Ovary (tissue), 9 donors: ENCODE data around the gene CR1L. TPM values are rescaled to one million over a fixed set of nuclear protein-coding genes. Genes with fewer than 3 reads are reported as not detected.
"Not testable (repeated sequence)": the region's sequence is repeated elsewhere in the genome, so short reads cannot be mapped to it uniquely, and the experiment has no call there.

Experiments
- DNase-seq, 5 donors: peaks; one replicate each; pipeline ENCODE4 v3.0.0-alpha.2; 2019 to 2020
- H3K27ac ChIP-seq, 2 donors: fragments of 200-600 bp; one replicate each; pipeline versions ENCODE4 v1.5.1 to v1.8.0; 2019 to 2022
- H3K27me3 ChIP-seq: fragments of 200-600 bp; one replicate; pipeline ENCODE4 v1.8.0; 2022
- H3K36me3 ChIP-seq: fragments of 200-600 bp; sonication (generic); one replicate; pipeline ENCODE4 v1.5.1; 2019
- H3K4me1 ChIP-seq: one replicate; pipeline ENCODE4 v1.8.1; 2013; ENCODE audit warnings: mild to moderate bottlenecking, moderate library complexity; ENCODE audit not compliant: insufficient read depth
- H3K4me3 ChIP-seq: fragments of 200-600 bp; sonication (generic); one replicate; pipeline ENCODE4 v1.5.1; 2017
- H3K9me3 ChIP-seq, 2 donors: fragments of 200-600 bp in 1 of 2; sonication (generic) in 1 of 2; one replicate each; pipeline versions ENCODE4 v1.5.1 to v1.8.1; 2013 to 2019; ENCODE audit warnings: mild to moderate bottlenecking in 1 of 2, moderate library complexity in 1 of 2
- EP300 ChIP-seq: sonication (generic); formaldehyde crosslinking; IDR thresholded peaks from one replicate; pipeline ENCODE4 v1.6.1; 2017; ENCODE audit warnings: antibody characterized with exemption
- POLR2A ChIP-seq: fragments of 450-650 bp; IDR thresholded peaks from one replicate; pipeline ENCODE4 v1.6.1; 2017; ENCODE audit warnings: antibody characterized with exemption, mild to moderate bottlenecking, moderate library complexity
- WGBS, 3 donors: extraction: QIAGEN DNeasy Blood & Tissue Kit in 1 of 3; methylation state at CpG; one replicate each; pipeline versions ENCODE4 v1.1.5 to v1.1.7; 2013 to 2017; 5-methylcytosine and 5-hydroxymethylcytosine counted together
- intact Hi-C, 4 donors: fragments of 100-400 bp; cut with DNase I; formaldehyde crosslinking; loops; one replicate each; pipeline versions ENCODE4 v1.11.0 to v1.15.1; 2022 to 2023
- polyA plus RNA-seq, 2 donors: library from polyadenylated mRNA; stranded (reverse); fragments of 200-250 nt in 1 of 2; fragments of 350-450 nt in 1 of 2; fragmentation: Illumina TruSeq in 1 of 2; extraction: RNeasy Lipid Tissue Mini Kit (QIAGEN cat#74804) in 1 of 2; gene quantifications; one replicate each; pipeline ENCODE4 v1.2.3, GENCODE V29; 2013 to 2014
- total RNA-seq, 7 donors: library from RNA; depleted of rRNA in 2 of 7; stranded (reverse); fragments of >200 nt in 2 of 7; fragmentation: NEBNext Ultra II Directional in 3 of 7; extraction: Animal tissue kit (Norgen Biotek cat#: 25700) in 3 of 7; gene quantifications; one replicate each; pipeline versions ENCODE4 v1.1.0 to v1.2.4, GENCODE V29; 2016 to 2023
- TF ChIP-seq, protein P1 (sequence below), 3 donors: fragments of 450-650 bp in 2 of 3; fragments of 200-600 bp in 1 of 3; IDR thresholded peaks; one replicate each; pipeline versions ENCODE4 v1.5.1 to v1.8.0; 2016 to 2022; ENCODE audit warnings: antibody characterized with exemption in 3 of 3, mild to moderate bottlenecking in 1 of 3
- donor health status: DM: no; HTN: no; CAD: no; lungs with moderate emphysema.
- donor health status: DM: no; HTN: no; CAD: no.
- donor health status: Bipolar disorder and iron deficiency.
- donor health status: DM: yes; HTN: yes; CAD: no.
- donor health status: DM: no; HTN: no; CAD: no.
- donor health status: DM: yes; HTN: yes; CAD: no.

Gene CR1L
- total and polyA plus RNA-seq, 9 donors = 0.92 TPM; not detected in 8

DNA sequence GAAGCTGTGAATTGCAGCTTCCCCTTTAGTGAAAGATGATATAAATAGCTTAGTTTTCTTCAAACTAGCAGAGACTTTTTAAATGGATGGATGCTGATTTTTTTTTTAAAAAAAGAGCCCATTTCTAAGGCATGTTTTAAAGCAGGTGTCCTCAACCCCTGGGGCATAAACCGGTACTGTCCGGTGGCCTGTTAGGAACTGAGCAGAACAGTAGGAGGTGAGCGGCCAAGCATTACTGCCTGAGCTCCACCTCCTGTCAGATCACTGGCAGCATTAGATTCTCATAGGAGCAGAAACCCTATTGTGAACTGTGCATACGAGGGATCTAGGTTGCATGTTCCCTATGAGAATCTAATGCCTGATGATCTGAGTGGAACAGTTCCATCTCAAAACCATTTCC lies 31.2 kb downstream of the CR1L start:
- H3K36me3 ChIP-seq = no peaks in the 10 kb centered on the region
- WGBS, 3 donors = 84 to 90% (median 88%) methylated on average over 4 of the region's 4 CpGs
- no peaks in the 10 kb centered on the region for H3K4me1 ChIP-seq
- no peak overlapping the region for H3K27ac ChIP-seq
- intact Hi-C loops = no loop called here
- H3K9me3 ChIP-seq = no peaks in the 10 kb centered on the region
- no peak overlapping the region for H3K4me3 ChIP-seq
- no peaks in the 10 kb centered on the region for H3K27me3 ChIP-seq
- TF ChIP-seq EP300 = no peak
- TF ChIP-seq, protein P1, sequence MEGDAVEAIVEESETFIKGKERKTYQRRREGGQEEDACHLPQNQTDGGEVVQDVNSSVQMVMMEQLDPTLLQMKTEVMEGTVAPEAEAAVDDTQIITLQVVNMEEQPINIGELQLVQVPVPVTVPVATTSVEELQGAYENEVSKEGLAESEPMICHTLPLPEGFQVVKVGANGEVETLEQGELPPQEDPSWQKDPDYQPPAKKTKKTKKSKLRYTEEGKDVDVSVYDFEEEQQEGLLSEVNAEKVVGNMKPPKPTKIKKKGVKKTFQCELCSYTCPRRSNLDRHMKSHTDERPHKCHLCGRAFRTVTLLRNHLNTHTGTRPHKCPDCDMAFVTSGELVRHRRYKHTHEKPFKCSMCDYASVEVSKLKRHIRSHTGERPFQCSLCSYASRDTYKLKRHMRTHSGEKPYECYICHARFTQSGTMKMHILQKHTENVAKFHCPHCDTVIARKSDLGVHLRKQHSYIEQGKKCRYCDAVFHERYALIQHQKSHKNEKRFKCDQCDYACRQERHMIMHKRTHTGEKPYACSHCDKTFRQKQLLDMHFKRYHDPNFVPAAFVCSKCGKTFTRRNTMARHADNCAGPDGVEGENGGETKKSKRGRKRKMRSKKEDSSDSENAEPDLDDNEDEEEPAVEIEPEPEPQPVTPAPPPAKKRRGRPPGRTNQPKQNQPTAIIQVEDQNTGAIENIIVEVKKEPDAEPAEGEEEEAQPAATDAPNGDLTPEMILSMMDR (IDR thresholded peaks at IDR 0.05) = no peak
- no peak for TF ChIP-seq POLR2A
- no peak for DNase-seq

- intact Hi-C loops, H3K4me3 ChIP-seq, H3K9me3 ChIP-seq, H3K4me1 ChIP-seq, H3K36me3 ChIP-seq, H3K27me3 ChIP-seq, DNase-seq, H3K27ac ChIP-seq: not testable (repeated sequence)
- WGBS, 3 donors = 55 to 60% (median 55%) methylated on average over 6 of the region's 6 CpGs
Measured at GRCh38 chr1:207680590-207681388, 35.9 kb downstream of the CR1L start.

DNA sequence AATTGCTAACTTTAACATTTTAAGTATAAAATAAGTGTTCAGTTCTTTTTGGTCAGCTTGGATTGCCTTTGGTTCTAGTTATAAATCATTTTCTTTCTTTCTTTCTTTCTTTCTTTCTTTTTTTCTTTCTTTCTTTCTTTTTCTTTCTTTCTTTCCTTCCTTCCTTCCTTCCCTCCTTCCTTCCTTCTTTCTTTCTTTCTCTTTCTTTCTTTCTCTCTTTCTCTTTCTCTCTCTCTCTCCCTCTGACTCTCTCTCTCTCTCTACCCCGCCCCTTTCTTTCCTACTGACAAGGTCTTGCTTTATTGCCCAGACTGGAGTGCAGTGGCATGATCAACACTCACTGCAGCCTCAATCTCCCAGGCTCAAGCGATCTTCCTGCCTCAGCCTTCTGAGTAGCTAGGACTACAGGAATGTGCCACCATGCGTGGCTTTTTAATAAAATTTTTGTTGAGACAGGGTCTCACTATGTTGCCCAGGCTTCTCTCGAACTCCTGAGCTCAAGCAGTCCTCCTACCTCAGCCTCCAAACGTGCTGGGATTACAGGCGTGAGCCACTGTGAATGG lies 38.0 kb downstream of the CR1L start:
- DNase-seq, H3K9me3 ChIP-seq, H3K36me3 ChIP-seq, H3K27ac ChIP-seq, H3K4me3 ChIP-seq, H3K4me1 ChIP-seq, intact Hi-C loops, H3K27me3 ChIP-seq: not testable (repeated sequence)
- WGBS, 3 donors = 83 to 86% (median 84%) methylated on average over 6 of the region's 6 CpGs

DNA sequence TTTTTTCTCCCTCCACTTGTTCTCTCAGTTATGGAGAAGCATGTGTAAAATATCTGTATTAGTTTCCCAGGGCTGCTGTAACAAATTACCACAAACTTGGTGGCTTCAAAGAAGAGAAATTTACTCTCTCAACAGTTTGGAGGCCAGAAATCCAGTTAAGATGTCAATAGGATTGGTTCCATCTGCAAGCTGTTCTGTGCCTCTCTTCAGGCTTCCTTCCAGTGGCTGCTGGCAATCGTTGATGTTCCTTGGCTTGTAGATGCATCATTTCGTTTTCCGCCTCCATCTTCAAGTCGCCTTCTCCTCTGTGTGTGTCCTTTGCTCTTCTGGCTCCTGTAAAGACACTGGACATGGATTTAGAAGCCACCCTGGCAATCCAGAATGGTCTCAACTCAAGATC lies 45.6 kb downstream of the CR1L start:
- intact Hi-C loops, H3K4me1 ChIP-seq, H3K27ac ChIP-seq, H3K9me3 ChIP-seq, H3K4me3 ChIP-seq, H3K27me3 ChIP-seq, DNase-seq, H3K36me3 ChIP-seq: not testable (repeated sequence)
- 77 to 85% (median 80%) methylated on average over 4 of the region's 4 CpGs for WGBS, 3 donors

DNA sequence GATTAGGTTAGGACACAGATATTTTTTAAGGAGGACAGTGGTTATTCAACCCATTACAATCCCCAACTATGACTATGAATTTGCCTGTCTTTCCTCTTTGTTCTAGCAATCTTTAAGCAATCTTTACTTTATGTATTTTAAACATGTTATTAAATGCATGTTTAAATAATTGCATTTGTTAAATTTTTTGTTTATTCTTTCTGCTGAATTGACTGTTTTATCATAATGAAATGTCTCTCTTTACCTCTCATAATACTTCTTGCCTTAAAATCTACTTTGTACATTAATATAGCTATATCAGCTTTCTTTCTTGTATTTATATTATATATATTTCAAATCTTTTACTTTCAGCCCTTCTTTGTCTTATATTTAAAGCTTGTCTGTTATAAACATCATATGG lies 46.1 kb downstream of the CR1L start:
- TF ChIP-seq POLR2A = no peak
- TF ChIP-seq EP300 = no peak
- TF ChIP-seq, protein P1 (IDR thresholded peaks at IDR 0.05) = no peak
- Histone ChIP-seq H3K27me3 (no peaks in the 10 kb centered on the region), H3K27ac (no peak overlapping the region), H3K4me1 (no peaks in the 10 kb centered on the region), H3K4me3 (no peak overlapping the region), H3K36me3 (no peaks in the 10 kb centered on the region), H3K9me3 (no peaks in the 10 kb centered on the region)
- intact Hi-C loops = no loop called here
- no peak for DNase-seq

GRCh38 chr1:207691841-207692240 lies 46.9 kb downstream of the CR1L start:
- TF ChIP-seq POLR2A = no peak
- no peak for TF ChIP-seq EP300
- TF ChIP-seq, protein P1 (IDR thresholded peaks at IDR 0.05) = no peak
- Histone ChIP-seq H3K27ac (no peak overlapping the region), H3K27me3 (no peaks in the 10 kb centered on the region), H3K36me3 (no peaks in the 10 kb centered on the region), H3K4me3 (no peak overlapping the region), H3K9me3 (no peaks in the 10 kb centered on the region), H3K4me1 (no peaks in the 10 kb centered on the region)
- intact Hi-C loops = no loop called here
- 80 to 85% (median 84%) methylated on average over 11 of the region's 11 CpGs for WGBS, 3 donors
- no peak for DNase-seq

- H3K36me3 ChIP-seq, H3K4me1 ChIP-seq, H3K27me3 ChIP-seq, H3K27ac ChIP-seq, H3K9me3 ChIP-seq, DNase-seq, intact Hi-C loops, H3K4me3 ChIP-seq: not testable (repeated sequence)
- 68 to 82% (median 69%) methylated on average over 7 of the region's 7 CpGs for WGBS, 3 donors
Measured at GRCh38 chr1:207692291-207692690, 47.4 kb downstream of the CR1L start.
